ENCODE results near the gene ZFAND5.

GRCh38 chr9:72315510-72316311 is 49.3 kb downstream of the ZFAND5 start:
- TF ChIP-seq CTCF (IDR thresholded peaks at IDR 0.05 in 4 of 5, conservative IDR thresholded peaks at IDR 0.05 in 1 of 5) (no peak), POLR2A (IDR thresholded peaks at IDR 0.05) (peak in 1 of 2 donors; percentile 34)

Measured in gastrocnemius medialis (tissue), 4 donors.